BJ (cell line): ENCODE results near the gene SKA3. TPM values are rescaled to one million over a fixed set of nuclear protein-coding genes. Genes with fewer than 3 reads are reported as not detected.

ENCODE experiments used
- CTCF ChIA-PET: fragments of 350-600 bp; formaldehyde crosslinking; extraction: SDS; loops from one replicate; lab custom pipeline; 2021; ENCODE audit warnings: antibody characterized with exemption, inconsistent platforms; lab: Yijun Ruan, JAX
- POLR2A ChIA-PET: fragments of 300-600 bp; sonication (Branson Sonifier 250); formaldehyde crosslinking; extraction: SDS; loops from one replicate; lab custom pipeline; 2021; ENCODE audit warnings: antibody characterized with exemption; lab: Charles Lee
- DNase-seq: peaks from one replicate; pipeline ENCODE4 v3.0.0-alpha.2; 2011; ENCODE audit warnings: low read depth
- H3K27me3 ChIP-seq: 2 replicates; pipeline ENCODE4 v1.6.0; 2011; ENCODE audit warnings: low read length; ENCODE audit not compliant: control insufficient read depth, insufficient read depth
- H3K36me3 ChIP-seq: 2 replicates; pipeline ENCODE4 v1.5.1; 2011; ENCODE audit warnings: low read length; ENCODE audit not compliant: control insufficient read depth, insufficient read depth
- H3K4me3 ChIP-seq: 2 replicates; pipeline ENCODE4 v1.5.1; 2011; ENCODE audit warnings: low read depth, mild to moderate bottlenecking, control low read depth, low read length
- CTCF ChIP-seq: IDR thresholded peaks from 2 replicates; pipeline ENCODE4 v1.5.1; 2011; ENCODE audit warnings: low read depth, mild to moderate bottlenecking, control low read depth, inconsistent platforms, low read length, moderate library complexity; ENCODE audit not compliant: insufficient read depth
- polyA plus RNA-seq: library from polyadenylated mRNA; depleted of rRNA; stranded (reverse); fragments of >200 nt; gene quantifications from 2 replicates; pipeline ENCODE4 v1.2.3, GENCODE V29; 2011

Gene SKA3
- polyA plus RNA-seq, 1 experiment, result 5.9 TPM

GRCh38 chr13:21133077-21133476 lies 43.3 kb downstream of the SKA3 start:
- DNase-seq, result no peak
- CTCF ChIA-PET, result interaction anchor here (0.8 to 4.8 kb wide), 6 partner anchors 8 to 191 kb away, joined by 3 to 20 read pairs (median 3); no protein-coding TSS in a partner anchor
- POLR2A ChIA-PET, result no interaction called here
- H3K27me3 ChIP-seq, result no peaks in the 10 kb centered on the region
- no peak overlapping the region for H3K4me3 ChIP-seq
- no peak for TF ChIP-seq CTCF
- no peaks in the 10 kb centered on the region for H3K36me3 ChIP-seq

- ChIA-PET POLR2A (interaction anchor here (0.6 kb wide), 1 partner anchor 146 kb away, joined by 3 read pairs; no protein-coding TSS in a partner anchor), CTCF (interaction anchor here (1.0 to 3.2 kb wide), 2 partner anchors 186 to 205 kb away, joined by 3 to 12 read pairs; no protein-coding TSS in a partner anchor)
- Histone ChIP-seq H3K4me3 (no peak overlapping the region), H3K36me3 (no peaks in the 10 kb centered on the region), H3K27me3 (no peaks in the 10 kb centered on the region)
- DNase-seq, result no peak
- TF ChIP-seq CTCF, result no peak
Measured at GRCh38 chr13:21130116-21130515, 46.2 kb downstream of the SKA3 start.

- Histone ChIP-seq H3K36me3 (no peaks in the 10 kb centered on the region), H3K4me3 (no peak overlapping the region), H3K27me3 (no peaks in the 10 kb centered on the region)
- ChIA-PET POLR2A (no interaction called here), CTCF (interaction anchor here (1.4 kb wide), 1 partner anchor 9 kb away, joined by 6 read pairs; no protein-coding TSS in a partner anchor)
- no peak for TF ChIP-seq CTCF
- DNase-seq, result no peak
Measured at GRCh38 chr13:21124852-21125251, 51.5 kb downstream of the SKA3 start.

- no peak for TF ChIP-seq CTCF
- no peaks in the 10 kb centered on the region for H3K36me3 ChIP-seq
- DNase-seq, result no peak
- no peak overlapping the region for H3K4me3 ChIP-seq
- no peaks in the 10 kb centered on the region for H3K27me3 ChIP-seq
- ChIA-PET CTCF (no interaction called here), POLR2A (no interaction called here)
Measured at GRCh38 chr13:21123956-21124355, 52.4 kb downstream of the SKA3 start.

- ChIA-PET CTCF (interaction anchor here (1.7 kb wide), 1 partner anchor 10 kb away, joined by 4 read pairs; no protein-coding TSS in a partner anchor), POLR2A (no interaction called here)
- no peak for TF ChIP-seq CTCF
- H3K27me3 ChIP-seq, result no peaks in the 10 kb centered on the region
- no peaks in the 10 kb centered on the region for H3K36me3 ChIP-seq
- H3K4me3 ChIP-seq, result no peak overlapping the region
- DNase-seq, result no peak
Measured at GRCh38 chr13:21121616-21122015, 54.7 kb downstream of the SKA3 start.
